GM18870 (cell line): Measurements from ENCODE around the gene DCDC1.
"Not testable (repeated sequence)": the region's sequence is repeated elsewhere in the genome, so short reads cannot be mapped to it uniquely, and the experiment has no call there.

Source experiments
- ATAC-seq: cut with Tn5 transposase; IDR thresholded peaks from one replicate; pipeline ENCODE4 v1.9.1; 2021; ENCODE audit warnings: moderate library complexity; ENCODE audit not compliant: unreplicated experiment

The DCDC1 gene

DNA sequence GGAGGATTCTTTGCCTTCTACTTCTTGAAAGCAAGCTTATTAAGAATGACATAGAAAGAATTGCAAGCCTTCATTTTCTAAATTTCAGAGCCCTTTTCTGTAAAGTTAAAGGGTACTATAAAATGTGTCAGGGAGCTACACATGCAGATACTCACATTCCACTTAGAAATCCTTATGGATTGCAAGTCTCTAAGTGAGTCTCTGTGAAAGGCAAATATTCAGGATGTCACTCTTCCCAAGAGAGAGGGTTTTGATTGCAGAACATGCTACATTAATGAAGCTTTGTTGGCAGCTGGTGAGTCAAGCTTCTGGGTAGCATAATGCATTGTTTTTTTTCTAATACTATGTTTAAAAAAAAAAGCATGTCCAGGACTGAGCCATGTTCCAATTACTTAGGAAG, 369.2 kb downstream of the DCDC1 start:
- no peak for ATAC-seq

- ATAC-seq: no peak
These were observed 377.1 kb downstream of the DCDC1 start for GRCh38 chr11:30992513-30992849.

- no peak for ATAC-seq
These were observed 377.6 kb downstream of the DCDC1 start for GRCh38 chr11:30991802-30992512.

- no peak for ATAC-seq
These were observed 378.2 kb downstream of the DCDC1 start for GRCh38 chr11:30991376-30991775.

- no peak for ATAC-seq
These were observed 378.8 kb downstream of the DCDC1 start for GRCh38 chr11:30990625-30991296.

GRCh38 chr11:30987819-30988218, 381.7 kb downstream of the DCDC1 start:
- no peak for ATAC-seq

DNA sequence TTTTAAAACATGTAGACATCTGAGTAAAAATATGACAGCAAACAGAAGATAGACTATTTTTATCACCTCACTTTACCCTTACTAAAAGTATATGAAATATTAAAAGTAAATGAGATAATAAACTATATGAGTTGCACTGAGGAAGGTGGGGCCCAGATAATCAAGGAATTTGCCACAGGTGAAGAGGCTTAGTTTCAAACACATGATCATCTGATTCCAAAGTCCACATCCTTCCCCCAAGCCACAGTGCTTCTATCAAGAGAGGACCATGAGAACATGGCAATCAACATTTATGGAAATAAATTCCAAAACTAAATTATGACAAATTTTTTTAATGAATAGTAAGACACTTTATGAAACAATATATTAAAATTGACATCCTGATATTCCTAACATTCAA, 384.0 kb downstream of the DCDC1 start:
- ATAC-seq: no peak

GRCh38 chr11:30984827-30985226, 384.7 kb downstream of the DCDC1 start:
- ATAC-seq: no peak

DNA sequence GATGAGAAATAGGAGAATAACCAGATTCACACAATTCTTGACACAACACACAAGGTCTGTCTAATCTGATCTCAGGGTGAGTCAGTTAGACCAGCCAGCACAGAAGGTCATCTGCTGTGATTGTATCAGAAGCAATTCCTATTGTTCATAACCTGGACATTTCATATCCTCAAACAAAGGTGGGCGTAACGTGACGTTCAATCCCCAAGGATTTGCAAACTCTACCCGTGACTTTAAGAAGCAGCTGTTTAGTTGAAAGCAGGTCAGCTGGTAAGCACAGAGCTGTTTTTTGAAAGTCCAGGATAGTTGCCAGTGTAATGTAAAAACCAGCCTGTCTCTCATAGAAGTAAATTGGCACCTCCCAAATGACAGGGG, 385.1 kb downstream of the DCDC1 start:
- ATAC-seq: no peak

- ATAC-seq: no peak
These were observed 385.6 kb downstream of the DCDC1 start for GRCh38 chr11:30983776-30984441.

DNA sequence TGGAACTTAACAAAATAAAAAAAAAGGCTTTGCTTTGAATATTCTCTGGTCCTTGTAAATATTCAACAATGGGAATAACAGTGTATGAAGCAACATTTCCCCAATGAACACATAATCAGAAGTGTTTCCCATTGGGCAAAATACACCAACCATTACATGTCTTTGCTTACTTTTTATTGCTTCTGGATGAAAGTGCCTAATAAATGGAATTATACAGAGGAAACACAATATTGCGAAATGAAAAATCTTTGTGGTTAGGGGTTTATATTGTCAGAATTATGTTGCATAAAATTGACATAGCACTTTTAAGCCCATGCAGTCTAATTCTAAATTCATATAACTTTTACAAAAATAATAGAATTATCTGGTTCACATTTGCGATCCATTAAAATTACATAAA, 386.4 kb downstream of the DCDC1 start:
- no peak for ATAC-seq

GRCh38 chr11:30967579-30967978, 402.0 kb downstream of the DCDC1 start:
- no peak for ATAC-seq

- ATAC-seq: no peak
These were observed 409.0 kb downstream of the DCDC1 start for GRCh38 chr11:30960387-30960992.

DNA sequence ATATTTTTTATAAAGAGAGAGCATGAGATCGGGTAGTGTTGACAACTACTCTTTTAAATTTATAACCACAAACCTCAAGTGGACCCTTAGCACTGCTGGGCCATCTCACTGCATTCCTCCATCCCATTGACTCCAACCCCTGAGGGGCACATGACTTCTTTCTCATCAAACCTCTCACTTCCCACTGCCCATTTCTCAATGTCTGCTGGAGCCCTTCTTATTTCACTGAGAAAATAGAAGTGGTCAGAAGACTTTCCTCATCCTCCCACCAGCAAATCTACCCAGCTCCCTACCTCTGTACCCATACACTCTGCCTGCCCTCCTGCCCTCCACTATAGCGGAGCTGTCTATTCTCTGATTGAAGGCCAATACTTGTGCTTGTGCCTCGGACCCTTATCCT, 412.8 kb downstream of the DCDC1 start:
- ATAC-seq: no peak

GRCh38 chr11:30949838-30950237, 419.7 kb downstream of the DCDC1 start:
- no peak for ATAC-seq

- not testable (repeated sequence) for ATAC-seq
These were observed 421.8 kb downstream of the DCDC1 start for GRCh38 chr11:30947715-30948114.

DNA sequence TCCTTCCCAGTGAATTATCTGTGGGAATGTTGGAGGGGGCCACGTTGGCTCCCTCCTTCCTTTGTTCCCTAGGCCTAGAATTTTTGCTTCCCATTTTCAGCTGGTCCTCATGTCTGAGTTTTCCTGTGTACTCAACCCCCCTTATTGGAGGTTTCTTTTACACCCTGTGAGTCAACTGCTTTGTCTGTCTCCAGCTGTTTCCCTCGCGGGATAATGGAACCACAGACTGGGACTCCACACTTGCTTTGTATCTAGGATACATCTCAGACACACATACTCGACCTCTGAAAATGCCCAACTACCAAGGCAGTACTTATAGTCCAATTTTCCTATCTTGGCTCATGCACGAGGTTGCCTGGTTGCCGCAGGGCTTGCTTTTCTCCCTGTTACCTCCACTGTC, 430.7 kb downstream of the DCDC1 start:
- no peak for ATAC-seq

DNA sequence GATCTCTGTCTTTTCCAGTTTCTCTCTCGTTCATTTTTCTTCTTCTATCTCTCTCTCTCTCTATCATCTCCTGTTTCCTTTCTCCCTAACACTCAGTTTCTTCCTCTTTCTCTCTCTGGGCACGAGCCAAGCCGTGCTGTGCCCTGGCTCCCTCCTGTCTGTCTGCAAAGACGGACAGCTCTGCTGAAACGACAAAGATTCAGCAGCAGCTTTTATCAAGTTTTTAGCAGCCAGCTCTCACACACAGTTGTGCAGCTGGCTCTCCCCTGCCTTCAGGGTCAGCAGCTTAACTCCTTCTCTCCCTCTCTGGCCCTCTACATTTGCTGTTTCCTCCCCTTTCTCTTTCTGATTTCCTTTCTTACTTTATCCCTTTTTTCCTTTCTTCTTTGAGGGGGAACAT, 431.4 kb downstream of the DCDC1 start:
- ATAC-seq: no peak

GRCh38 chr11:30936491-30936890, 433.0 kb downstream of the DCDC1 start:
- ATAC-seq: no peak

DNA sequence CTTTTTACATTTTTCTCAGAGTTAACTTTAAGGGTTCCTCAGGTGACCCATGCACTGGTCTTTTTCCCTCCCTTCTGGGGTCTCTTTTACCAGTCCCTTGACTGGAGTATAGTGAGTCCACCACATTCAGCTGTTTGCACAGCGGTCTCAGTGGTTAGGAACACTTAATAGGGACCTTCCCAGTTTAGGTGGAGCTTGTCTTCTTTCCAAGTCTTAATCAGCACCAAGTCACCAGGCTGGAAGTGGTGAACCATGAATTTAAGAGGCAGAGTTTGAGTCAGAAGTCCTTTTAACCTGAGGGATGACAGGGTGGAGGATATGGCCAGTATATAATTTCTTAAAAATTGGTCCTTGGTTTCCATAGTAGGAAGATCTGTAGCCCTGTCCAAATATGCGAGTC, 433.7 kb downstream of the DCDC1 start:
- no peak for ATAC-seq

GRCh38 chr11:30926130-30926529, 443.4 kb downstream of the DCDC1 start:
- ATAC-seq: no peak

DNA sequence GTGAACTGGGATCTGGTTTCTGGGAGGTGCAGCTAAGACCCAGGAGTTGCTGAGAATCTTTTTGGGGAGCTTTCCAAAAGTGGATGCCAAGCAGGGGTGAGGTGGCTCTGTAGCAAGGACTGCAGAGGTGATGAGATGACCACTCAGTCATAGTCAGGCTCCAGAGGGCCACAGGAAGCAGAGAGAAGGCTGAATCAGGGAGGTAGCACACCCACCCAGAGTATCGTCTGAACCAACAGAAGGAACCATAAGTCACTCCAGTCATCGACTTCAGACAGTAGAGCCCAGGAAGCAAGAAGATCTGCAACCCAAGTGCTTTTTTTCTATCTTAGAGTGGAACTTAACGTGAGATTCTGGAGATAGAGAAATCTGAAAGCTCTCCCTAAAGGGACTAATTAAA, 447.7 kb downstream of the DCDC1 start:
- no peak for ATAC-seq
